ENCODE measurements around the gene MYO5A.
"Not testable (repeated sequence)": the region's sequence is repeated elsewhere in the genome, so short reads cannot be mapped to it uniquely, and the experiment has no call there.

MYO5A gene

GRCh38 chr15:52505151-52505550 is 23.5 kb downstream of the MYO5A start:
- no peak for DNase-seq (ENCODE audit: low read depth)

GRCh38 chr15:52503788-52504496 is 24.7 kb downstream of the MYO5A start:
- no peak for DNase-seq (ENCODE audit: low read depth)

- no peak for DNase-seq (ENCODE audit: low read depth)
These were observed 26.1 kb downstream of the MYO5A start for GRCh38 chr15:52502608-52503007.

- no peak for DNase-seq (ENCODE audit: low read depth)
These were observed 29.2 kb downstream of the MYO5A start for GRCh38 chr15:52499506-52499905.

- no peak for DNase-seq (ENCODE audit: low read depth)
These were observed 30.0 kb downstream of the MYO5A start for GRCh38 chr15:52498706-52499105.

- DNase-seq (ENCODE audit: low read depth): no peak
These were observed 31.8 kb downstream of the MYO5A start for GRCh38 chr15:52496776-52497470.

- DNase-seq (ENCODE audit: low read depth): no peak
These were observed 32.5 kb downstream of the MYO5A start for GRCh38 chr15:52496175-52496574.

GRCh38 chr15:52495125-52495524 is 33.6 kb downstream of the MYO5A start:
- no peak for DNase-seq (ENCODE audit: low read depth)

GRCh38 chr15:52493968-52494367 is 34.7 kb downstream of the MYO5A start:
- no peak for DNase-seq (ENCODE audit: low read depth)

GRCh38 chr15:52492132-52492531 is 36.5 kb downstream of the MYO5A start:
- DNase-seq (ENCODE audit: low read depth): no peak

GRCh38 chr15:52491472-52491871 is 37.2 kb downstream of the MYO5A start:
- no peak for DNase-seq (ENCODE audit: low read depth)

GRCh38 chr15:52489430-52489829 is 39.2 kb downstream of the MYO5A start:
- DNase-seq (ENCODE audit: low read depth): not testable (repeated sequence)

- no peak for DNase-seq (ENCODE audit: low read depth)
These were observed 39.9 kb downstream of the MYO5A start for GRCh38 chr15:52488830-52489229.

- no peak for DNase-seq (ENCODE audit: low read depth)
These were observed 42.4 kb downstream of the MYO5A start for GRCh38 chr15:52486003-52486996.

- no peak for DNase-seq (ENCODE audit: low read depth)
These were observed 43.4 kb downstream of the MYO5A start for GRCh38 chr15:52485290-52485689.

- no peak for DNase-seq (ENCODE audit: low read depth)
These were observed 45.0 kb downstream of the MYO5A start for GRCh38 chr15:52483707-52484106.

GRCh38 chr15:52481915-52482314 is 46.8 kb downstream of the MYO5A start:
- peak; percentile 12 for DNase-seq (ENCODE audit: low read depth)

- no peak for DNase-seq (ENCODE audit: low read depth)
These were observed 47.7 kb downstream of the MYO5A start for GRCh38 chr15:52480990-52481389.

- no peak for DNase-seq (ENCODE audit: low read depth)
These were observed 62.0 kb downstream of the MYO5A start for GRCh38 chr15:52466716-52467115.

- DNase-seq (ENCODE audit: low read depth): no peak
These were observed 62.5 kb downstream of the MYO5A start for GRCh38 chr15:52466134-52466701.

GRCh38 chr15:52464478-52464877 is 64.2 kb downstream of the MYO5A start:
- DNase-seq (ENCODE audit: low read depth): no peak

- DNase-seq (ENCODE audit: low read depth): no peak
These were observed 64.6 kb downstream of the MYO5A start for GRCh38 chr15:52464040-52464439.
